NCI-H2171 treated with DMSO at 0.1 percent for 48 hours (cell line): ENCODE data around the gene CLEC18B.
"Not testable (repeated sequence)": the region's sequence is repeated elsewhere in the genome, so short reads cannot be mapped to it uniquely, and the experiment has no call there.

Experiments
- DNase-seq: peaks from one replicate; lab custom pipeline; 2025; lab: John Stamatoyannopoulos, UW

The CLEC18B gene

DNA sequence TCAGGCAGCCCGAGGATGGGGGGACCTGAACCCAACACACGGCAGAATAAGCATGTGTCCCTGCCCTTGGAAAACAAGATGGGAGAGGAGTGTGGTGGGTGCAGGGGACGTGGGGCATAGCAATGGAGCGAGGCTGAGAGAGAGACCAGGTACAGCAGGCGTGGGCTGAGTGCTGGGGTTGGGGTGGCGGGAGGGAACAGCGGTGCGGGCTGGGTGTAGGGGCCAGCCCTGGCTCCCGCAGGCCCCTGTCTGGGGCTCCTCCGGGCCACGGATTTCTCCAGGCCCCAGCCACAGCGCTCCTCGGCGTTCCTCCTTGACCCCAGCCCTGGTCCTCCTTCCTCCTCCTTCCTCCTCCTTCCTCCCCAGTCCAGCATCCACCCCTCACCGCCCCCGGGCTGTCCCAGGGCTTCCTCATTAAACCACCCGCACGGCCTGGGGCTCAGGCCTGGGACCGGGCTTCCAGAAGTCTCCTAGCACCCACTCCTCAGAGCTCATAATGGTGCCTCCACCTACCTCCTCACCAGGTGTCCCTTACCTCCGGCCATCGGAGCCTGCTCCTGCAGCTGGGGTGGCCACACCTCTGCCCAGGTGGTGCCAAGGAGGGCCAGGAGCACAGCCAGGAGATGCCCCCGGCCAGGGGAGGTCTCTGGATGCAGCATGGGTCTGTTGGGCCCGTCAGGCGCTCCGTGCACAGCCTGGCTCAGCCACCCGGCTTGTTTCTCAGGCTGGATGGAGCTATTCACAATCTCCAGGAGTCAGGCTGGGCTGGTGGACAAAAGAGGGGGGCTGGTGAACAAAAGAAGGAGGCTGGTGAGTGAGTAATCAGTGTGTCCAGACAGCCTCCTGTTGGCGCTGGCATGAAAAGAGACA, at the start of gene CLEC18B:
TSS of gene CLEC18B (minus strand) at position 867 of the 870 bp plus-strand sequence. CDS start at position 659, 208 bp downstream.
- not testable (repeated sequence) for DNase-seq

DNA sequence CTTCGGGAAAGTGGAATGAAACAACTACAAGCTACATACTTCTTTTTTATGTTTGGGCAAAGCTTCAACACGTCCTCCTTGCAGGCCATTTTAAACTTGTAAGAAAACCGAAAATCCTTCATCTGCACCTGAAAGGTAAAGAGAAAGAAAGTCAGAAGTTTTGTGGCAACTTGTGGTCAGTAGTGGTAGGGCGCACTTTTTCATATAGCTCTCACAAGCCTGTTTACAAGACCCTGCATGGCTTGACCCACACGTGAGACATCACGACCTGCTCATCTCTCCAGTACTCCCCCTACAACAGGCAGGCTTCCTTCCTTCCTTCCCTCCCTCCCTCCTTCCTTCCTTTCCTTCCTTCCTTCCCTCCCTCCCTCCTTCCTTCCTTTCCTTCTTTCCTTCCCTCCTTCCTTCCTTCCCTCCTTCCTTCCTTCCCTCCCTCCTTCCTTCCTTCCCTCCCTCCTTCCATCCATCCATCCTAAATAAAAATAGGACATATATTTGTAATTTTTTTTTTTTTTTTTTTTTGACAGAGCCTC, 48.7 kb upstream of the CLEC18B start:
- no peak for DNase-seq

DNA sequence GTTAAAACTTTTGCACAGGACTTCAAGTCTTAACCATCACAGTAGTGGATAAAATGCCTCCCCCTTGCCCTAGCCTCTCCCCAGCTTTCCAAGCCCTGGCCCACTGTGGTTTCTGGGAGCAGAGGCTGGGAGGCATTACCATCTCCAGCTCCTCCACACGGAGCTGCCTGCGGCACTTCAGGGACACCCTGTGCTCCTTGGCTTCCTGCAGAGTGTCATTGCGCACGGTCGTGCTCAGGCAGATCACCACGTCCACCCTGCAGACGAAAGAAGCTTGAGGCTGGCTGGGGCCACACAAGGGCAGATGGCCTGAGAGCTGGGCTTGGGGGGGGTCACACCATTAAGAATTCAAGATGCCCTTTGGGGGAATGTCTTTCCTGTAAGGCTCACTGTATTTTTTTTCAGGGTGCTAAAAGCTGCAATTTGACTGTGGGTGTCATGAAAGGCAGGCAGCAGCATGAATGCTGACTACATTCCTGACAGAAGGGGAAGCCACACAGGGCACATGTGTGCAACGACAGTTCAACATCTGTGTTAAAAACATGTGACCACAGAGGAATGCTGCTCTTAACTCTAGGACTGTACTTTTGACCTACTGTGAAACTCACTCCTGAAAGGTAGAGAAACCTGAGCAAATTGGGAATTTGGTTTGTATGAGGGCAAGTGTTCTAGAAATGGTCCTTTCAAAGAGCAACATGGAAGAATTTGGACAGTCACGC, 47.7 kb upstream of the CLEC18B start:
- DNase-seq = no peak

DNA sequence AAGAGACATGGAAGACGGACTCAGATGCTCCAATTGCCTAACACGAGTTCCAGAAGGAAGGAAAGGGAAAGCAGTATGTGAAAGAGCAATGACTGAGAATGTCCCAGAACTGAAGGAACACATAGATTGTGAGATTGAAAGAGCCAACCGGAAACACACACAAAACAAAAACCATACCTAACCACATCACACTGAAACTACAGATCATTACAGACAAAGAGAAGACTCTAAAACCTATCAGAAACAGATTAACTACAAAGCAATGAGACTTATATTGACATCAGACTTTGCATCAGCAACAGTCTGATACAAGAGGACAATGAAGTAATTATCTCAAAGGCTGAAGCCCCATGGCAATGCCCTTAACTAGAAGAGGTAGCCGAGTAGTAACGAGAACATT, 45.6 kb upstream of the CLEC18B start:
- no peak for DNase-seq

DNA sequence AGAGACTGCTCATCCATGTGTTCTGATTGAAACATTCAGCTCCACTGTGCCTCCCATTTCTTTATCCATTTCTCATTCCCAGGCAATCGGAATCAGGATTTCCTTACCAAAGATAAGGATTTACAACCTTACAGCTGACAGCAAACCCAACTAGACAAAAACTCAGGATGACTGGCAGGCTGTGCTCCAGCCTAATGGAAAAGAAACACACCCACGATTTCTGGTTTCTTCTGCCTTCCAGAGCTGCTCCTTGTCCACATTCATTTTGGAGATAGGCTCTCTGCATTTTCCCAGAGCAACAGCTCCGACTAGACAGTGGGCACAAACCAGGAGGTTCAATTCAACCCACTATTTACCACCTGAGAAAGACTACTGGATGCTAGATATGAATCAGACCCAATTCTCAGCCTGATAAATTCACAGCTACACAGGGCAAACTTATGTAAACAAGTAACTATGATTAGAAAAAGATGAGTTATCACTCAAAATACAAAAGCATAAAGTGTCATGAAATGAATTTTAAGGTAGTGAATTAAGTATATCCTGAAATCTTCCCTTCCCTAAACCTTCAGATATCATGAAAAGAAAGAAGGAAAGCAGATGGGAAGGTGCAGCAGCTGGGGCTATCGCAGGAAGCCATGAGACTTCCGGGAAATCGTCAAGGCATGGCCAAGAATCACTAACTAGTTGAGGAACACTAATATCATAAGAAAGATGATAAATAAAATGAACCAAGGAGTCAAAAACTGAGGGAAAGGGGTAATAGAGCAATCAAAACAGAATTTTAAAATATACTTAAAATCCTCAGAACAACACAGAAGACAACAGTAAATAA, 44.8 kb upstream of the CLEC18B start:
- no peak for DNase-seq

DNA sequence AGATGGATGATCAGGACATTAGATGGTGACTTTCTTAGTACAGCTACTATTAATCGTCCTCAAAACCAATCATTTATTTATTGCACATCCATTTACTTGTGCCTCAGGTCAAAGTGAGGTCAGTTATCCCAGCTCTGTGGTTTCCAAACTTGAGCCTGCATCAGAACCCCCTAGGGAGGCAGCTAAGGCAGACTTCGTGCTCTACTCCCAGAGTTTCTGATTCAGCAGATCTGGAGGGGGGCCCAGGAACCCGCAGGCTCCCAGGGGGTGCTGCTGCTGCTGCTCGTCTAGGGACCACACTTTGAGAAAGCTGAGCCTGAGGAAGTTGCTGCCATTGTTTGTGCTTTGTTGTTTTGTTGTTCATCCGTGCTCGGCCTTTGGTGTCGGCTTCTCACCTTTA, 44.0 kb upstream of the CLEC18B start:
- DNase-seq = no peak

DNA sequence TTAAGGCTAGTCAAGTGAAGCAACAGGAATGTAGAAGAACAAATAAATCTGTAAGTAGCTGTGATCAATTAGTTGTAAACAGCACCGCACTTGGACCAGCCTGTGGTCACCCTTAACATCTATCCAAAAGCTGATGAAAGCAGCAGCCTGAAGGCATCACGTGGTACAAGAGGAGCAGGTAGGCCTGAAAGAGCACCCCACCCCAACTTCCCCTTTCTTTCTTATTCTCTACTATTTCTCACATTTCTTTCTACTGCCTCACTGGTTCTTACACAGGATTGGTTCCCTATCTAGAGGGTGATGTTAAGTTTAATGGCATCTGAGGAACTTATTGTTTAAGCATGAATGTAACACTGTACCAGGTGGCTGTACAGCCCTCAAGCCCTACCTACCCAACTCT, 42.6 kb upstream of the CLEC18B start:
- no peak for DNase-seq

DNA sequence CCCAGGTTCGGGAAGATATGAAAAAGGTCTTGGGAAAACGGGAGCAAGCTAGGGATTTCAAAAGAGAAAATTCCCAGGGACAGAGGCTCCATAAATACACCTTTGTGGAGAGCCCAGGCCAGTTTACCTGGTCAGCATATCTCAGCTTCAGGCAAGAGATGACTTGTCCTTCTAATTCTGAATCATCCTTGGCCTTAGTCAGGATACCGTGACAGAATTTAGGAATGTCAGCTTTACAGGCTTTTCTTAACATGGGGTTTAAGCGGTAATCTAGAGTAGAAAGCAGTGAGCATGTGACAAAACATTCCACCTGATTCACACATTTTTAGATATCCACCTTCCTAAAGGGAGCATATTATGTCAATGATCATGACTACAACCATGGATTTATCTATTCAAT, 41.1 kb upstream of the CLEC18B start:
- no peak for DNase-seq

DNA sequence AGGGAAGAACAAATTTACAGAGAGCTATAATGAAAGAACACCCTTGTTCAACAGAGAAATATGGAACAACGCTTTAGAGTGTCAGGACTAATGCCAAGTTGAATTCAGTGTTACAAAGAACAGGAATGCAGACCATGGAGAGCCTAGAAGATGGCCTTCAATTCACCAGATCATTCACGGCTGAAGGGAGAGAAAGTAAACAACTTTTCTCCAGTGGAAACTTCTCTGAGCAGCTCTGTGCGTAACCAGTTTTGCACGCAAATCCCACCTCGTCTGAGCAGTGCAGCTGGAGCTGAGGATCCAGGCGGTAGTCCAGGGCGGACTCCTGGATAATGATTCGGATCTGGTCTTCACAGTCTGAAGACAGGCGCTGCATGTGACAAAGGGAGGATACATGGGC, 40.5 kb upstream of the CLEC18B start:
- DNase-seq = no peak

DNA sequence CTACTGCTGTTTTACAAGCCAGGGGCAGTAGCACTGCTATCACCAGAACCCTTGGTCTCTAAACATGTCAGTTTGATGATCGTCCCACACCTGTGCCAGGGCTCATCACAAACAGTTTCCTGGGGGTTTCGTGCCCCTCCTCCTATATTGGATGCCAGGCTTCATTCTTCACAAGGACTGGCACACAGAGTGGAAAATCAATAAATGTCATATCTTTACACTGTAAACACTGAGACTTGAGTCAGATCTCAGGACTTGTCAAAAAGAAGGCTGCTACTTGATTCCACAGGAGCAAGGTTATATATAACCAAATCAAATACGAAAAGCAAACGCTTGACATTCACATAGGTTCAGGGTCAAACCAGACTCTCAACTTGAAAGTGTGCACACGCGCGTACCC, 39.3 kb upstream of the CLEC18B start:
- DNase-seq = no peak

DNA sequence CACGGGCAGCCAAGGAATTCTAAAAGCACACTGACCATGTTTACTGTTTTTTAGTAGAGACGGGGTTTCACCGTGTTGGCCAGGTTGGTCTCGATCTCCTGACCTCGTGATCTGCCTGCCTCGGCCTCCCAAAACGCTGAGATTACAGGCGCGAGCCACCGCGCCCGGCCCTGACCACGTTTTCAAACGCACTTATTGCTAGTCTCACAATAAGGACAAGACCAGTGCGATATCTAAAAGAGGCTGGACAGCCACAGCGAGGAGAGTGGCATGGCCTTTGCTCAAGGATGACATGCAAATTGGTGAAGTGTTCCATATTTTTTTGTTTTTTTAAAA, 35.0 kb upstream of the CLEC18B start:
- DNase-seq = no peak

DNA sequence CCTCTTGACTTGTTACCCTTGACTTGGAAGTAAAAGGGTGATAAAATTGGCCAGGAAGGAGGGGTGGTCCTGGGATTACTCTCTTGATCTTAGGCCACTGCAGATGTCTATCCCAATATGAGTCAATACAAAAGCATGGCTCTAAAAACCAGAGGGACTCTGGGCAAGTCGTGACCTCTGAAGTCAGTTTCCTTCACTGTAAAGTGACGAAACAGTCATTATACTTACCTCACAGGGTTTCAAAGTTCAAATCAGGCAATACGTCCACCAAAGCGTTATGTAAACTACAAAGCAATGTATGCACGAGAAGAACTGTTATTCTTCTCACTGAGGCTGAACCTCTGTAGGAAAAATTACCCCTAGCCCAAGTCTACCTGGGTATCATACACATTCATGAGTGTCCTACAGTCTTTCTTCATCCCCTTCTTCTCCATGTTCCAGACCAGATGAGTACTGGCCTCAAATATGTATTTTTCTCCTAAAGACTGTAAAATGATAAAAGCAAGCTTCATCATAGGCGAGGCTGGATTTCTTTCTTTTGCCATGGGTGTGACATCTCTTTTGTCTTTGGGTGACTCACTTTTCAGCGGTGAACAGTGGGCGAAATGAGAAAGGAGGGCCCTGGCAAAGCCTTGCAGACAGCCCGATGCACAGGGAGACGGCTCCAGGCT, 34.5 kb upstream of the CLEC18B start:
- no peak for DNase-seq

DNA sequence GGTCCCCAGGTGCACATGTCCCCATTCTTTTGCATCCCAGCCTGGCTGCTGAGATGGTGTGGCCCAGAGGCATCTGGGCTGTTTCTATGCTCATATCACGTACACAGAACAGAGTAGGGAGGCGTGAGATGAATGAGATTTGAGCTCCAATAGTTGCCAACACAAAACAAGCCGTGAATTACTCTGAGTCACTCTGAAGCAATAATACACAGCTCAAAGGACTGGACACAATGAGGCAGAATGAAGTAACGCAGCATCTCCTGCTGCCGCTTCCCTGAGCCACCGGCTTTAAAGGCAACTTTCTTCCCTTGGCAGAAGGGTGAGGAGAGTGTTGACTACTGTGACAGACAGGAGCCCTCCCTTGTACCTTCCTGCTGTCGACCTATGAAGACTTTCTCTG, 33.9 kb upstream of the CLEC18B start:
- no peak for DNase-seq

DNA sequence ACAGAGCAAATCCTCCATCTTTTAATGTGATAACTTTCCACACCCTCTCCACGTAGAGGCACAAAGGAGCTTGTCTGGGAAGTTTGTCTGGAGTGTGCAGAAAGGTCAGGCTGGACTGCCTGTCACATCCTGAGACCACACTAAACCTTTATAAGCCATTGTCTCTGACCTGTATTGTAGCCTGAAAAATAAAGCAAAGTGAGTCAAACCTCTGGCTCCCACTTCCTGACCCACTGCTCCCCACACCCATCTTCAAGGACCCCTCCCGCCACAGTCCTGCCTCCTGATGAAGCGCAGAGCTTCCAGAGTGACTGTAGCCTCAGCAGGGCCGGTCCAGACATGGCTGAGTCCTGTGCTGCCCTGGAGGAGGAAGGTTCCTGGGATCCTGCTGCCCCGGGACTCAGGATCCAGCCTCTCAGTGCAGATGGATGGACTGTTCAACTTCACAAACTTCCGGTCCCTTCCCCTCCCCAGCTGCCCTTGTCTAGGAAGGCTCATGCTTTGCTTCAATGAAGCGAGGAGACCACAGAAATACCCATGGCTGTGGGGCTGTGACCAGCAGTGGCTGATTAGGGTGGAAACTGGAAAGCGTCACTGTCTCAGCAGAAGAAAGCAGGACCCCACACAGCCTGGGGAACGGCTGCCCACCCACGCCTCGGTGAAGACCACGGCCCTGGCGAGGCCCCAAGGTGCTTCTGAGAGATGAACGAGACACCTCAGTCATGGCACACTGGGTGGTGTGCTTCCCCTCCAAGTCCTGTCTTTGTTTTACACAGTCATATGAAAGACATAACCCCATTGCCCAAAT, 30.9 kb upstream of the CLEC18B start:
- DNase-seq = no peak

DNA sequence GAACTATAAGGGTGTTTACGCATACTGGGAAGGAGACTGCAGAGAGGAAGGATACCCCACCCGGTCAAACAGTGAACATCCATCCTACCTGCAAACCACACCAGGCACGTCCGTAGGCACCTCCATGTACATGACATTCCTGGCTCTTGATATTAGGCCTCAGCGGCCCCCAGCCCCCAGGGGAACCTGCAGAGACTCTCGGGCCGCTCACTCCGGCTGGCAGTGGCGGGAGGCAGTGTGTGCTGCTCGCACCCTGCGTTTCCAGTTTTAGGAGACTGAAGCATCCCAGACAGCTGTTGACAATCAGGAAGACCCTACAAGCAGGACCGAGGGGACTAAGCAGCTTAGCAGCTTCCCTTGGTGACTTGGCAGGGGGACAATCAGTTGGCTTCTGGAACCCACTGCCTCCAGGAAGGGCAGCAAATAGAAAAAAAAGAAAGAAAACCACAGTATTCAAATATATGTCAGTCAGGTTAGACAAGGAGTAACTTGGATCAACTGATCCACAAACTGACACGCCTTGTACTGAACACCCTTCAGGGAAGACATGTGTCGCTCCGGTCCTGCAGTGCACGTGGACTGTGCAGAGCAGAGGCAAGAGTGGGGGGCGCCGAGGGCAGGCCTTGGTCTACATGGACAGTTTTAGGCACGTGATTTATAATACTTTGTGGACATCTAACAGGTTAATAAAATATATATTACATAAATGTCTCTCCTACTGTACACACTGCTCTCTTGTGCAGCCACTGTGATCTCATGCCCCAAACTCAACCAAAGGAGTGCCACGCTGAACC, 29.9 kb upstream of the CLEC18B start:
- no peak for DNase-seq

DNA sequence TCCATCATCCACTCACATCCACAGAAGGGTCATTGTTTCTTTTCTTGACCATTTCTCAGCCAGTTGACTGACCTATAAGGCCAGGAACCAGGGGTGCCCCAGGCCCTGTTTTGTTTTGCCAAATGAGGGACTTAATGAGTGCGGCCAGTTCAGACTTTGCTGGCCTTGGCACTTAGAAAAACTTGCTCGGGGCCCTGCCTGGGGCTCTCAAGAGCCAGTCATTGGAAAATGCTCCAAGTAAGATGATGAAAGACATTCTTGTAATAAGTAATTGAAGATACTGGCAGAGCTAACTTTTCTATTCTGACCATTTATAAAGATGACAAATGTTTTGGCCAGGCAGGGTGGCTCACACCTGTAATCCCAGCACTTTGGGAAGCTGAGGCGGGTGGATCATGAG, 29.0 kb upstream of the CLEC18B start:
- no peak for DNase-seq

DNA sequence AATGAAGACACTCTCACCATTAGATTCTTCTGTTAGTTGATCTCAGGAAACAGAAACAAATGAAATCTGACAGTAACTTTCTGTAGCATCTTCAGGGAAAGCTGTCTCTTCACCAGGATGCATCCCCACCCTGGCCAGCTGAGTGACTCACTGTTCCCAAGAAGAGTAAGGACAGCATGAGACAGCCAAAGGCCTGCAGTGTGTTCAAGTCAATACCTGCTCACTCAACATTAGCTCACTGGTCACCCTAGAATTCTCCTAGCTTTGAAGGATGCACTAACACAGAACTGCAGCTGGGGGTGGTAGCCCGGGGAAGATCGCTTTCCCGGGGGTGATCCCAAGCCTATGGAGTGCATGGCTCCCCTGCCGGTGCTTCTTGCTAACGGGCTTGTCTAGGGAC, 28.2 kb upstream of the CLEC18B start:
- no peak for DNase-seq

DNA sequence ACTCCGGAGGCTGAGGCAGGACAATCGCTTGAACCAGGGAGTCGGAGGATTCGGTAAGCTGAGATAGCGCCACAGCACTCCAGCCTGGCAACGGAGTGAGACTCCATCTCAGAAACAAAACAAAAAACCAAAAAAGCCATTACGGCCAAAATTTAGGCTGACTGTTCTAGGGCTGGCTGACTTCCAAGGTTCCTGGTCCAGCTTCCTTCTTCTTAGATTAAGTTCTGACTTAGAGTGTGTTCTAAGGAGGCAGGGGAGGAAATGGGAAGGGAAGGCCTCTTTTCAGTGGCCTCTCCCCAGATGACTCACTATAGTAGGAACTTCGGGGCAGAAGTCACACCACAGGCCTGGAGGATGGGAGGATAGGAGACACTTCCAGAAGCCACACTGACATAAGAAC, 27.7 kb upstream of the CLEC18B start:
- no peak for DNase-seq

DNA sequence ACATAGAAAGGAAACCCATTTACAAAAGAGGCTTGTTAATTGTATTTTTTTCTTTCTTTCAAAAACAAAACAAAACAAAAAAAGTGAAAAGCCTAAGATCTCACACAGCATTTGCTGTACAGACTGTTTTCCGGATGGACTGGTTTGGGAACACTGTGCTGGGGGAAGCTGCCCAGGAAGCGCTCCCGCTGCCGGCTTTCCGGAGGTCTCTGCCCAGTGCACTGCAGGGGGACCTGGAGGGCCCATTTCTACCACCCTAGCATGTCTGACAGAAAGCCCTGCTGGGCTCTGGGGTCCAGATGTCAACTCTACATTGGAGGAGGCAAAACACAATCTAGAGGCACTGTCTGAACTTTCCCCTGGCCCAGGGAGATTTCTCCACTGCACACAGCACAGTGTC, 26.3 kb upstream of the CLEC18B start:
- no peak for DNase-seq

DNA sequence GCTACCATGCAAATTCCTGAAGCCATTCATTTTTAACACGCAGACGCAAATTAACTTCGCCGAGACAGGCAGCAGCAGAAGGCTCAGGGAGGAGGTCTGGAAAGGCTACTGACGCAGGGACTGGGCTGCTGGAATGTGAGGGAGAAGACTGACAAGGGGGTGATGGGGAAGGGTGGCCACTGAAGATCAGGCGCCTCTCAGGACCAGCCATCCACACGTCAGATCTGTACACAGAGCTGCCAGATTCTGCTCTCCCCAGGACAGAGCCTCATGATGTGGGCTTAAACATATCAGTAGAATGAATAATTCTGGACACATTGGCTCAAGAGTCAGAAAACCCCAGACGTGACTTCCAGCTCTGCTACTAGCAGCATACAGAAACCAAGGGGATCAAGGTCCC, 25.6 kb upstream of the CLEC18B start:
- DNase-seq = no peak
